ENCODE results near the gene TTF1. TPM values are rescaled to one million over a fixed set of nuclear protein-coding genes. Genes with fewer than 3 reads are reported as not detected.
"Not testable (repeated sequence)": the region's sequence is repeated elsewhere in the genome, so short reads cannot be mapped to it uniquely, and the experiment has no call there.

The TTF1 gene
- total RNA-seq, 4 donors from 2014 or later = 14.5 to 19.7 (median 16.1) TPM

DNA sequence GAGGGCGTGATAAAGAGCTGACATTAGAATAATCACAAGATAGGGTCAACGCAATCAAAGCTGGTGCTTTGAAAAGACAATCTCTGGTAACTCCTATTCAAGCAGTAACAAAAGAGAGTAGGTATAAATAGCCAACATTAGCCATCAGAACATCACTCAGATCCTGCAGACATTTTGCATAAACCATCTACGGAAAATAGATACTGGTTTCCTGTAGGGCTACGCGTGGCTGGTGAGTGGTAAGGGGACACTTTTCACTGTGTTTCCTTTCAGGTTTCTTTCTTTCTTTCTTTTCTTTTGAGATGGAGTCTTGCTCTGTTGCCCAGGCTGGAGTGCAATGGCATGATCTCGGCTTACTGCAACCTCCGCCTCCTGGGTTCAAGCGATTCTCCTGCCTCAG, 22.3 kb downstream of the TTF1 start:
- Histone ChIP-seq H3K9me3 (no peaks in the 10 kb centered on the region), H3K27me3 (no peaks in the 10 kb centered on the region), H3K36me3 (peaks cover 0 to 100% of the 10 kb centered on the region in 2 donors), H3K4me1 (no peaks in the 10 kb centered on the region), H3K27ac (no peak overlapping the region), H3K4me3 (no peak overlapping the region)
- no peak for TF ChIP-seq POLR2A (IDR thresholded peaks at IDR 0.05)
- no peak for TF ChIP-seq POLR2AphosphoS5 (IDR thresholded peaks at IDR 0.05)
- TF ChIP-seq CTCF (IDR thresholded peaks at IDR 0.05) = no peak
- no peak for TF ChIP-seq EP300 (IDR thresholded peaks at IDR 0.05)
- no peak for ATAC-seq
- WGBS, 2 donors (ENCODE audit: low coverage in 1 of 2) = 87 to 93% methylated on average over 6 to 8 of the region's 8 CpGs

- peaks cover 0 to 100% of the 10 kb centered on the region in 2 donors for H3K36me3 ChIP-seq
- H3K27me3 ChIP-seq = no peaks in the 10 kb centered on the region
- TF ChIP-seq EP300 (IDR thresholded peaks at IDR 0.05) = no peak
- TF ChIP-seq POLR2AphosphoS5 (IDR thresholded peaks at IDR 0.05) = no peak
- TF ChIP-seq CTCF (IDR thresholded peaks at IDR 0.05) = no peak
- TF ChIP-seq POLR2A (IDR thresholded peaks at IDR 0.05) = no peak
- H3K9me3 ChIP-seq = no peaks in the 10 kb centered on the region
- no peak overlapping the region for H3K27ac ChIP-seq
- ATAC-seq = no peak
- WGBS, 2 donors (ENCODE audit: low coverage in 1 of 2) = 77 to 96% methylated on average over 10 of the region's 10 CpGs
- no peak overlapping the region for H3K4me3 ChIP-seq
- no peaks in the 10 kb centered on the region for H3K4me1 ChIP-seq
Measured at GRCh38 chr9:132383462-132383883, 23.2 kb downstream of the TTF1 start.

GRCh38 chr9:132381966-132382541, 24.6 kb downstream of the TTF1 start:
- TF ChIP-seq POLR2AphosphoS5 (IDR thresholded peaks at IDR 0.05) (no peak), EP300 (IDR thresholded peaks at IDR 0.05) (no peak), CTCF (IDR thresholded peaks at IDR 0.05) (no peak), POLR2A (IDR thresholded peaks at IDR 0.05) (no peak)
- H3K27me3 ChIP-seq = no peaks in the 10 kb centered on the region
- H3K4me3 ChIP-seq = no peak overlapping the region
- 86 to 93% methylated on average over 3 to 7 of the region's 9 CpGs for WGBS, 2 donors (ENCODE audit: low coverage in 1 of 2)
- H3K9me3 ChIP-seq = no peaks in the 10 kb centered on the region
- ATAC-seq = no peak
- H3K36me3 ChIP-seq = peaks cover 0 to 100% of the 10 kb centered on the region in 2 donors
- no peaks in the 10 kb centered on the region for H3K4me1 ChIP-seq
- H3K27ac ChIP-seq = no peak overlapping the region

- H3K36me3 ChIP-seq = peaks cover 0 to 87% of the 10 kb centered on the region in 2 donors
- not testable (repeated sequence) for H3K4me1 ChIP-seq, H3K4me3 ChIP-seq, H3K9me3 ChIP-seq, ATAC-seq, H3K27me3 ChIP-seq, H3K27ac ChIP-seq
- 95 to 100% methylated on average over 3 of the region's 3 CpGs for WGBS, 2 donors (ENCODE audit: low coverage in 1 of 2)
Measured at GRCh38 chr9:132378416-132378815, 28.2 kb downstream of the TTF1 start.

DNA sequence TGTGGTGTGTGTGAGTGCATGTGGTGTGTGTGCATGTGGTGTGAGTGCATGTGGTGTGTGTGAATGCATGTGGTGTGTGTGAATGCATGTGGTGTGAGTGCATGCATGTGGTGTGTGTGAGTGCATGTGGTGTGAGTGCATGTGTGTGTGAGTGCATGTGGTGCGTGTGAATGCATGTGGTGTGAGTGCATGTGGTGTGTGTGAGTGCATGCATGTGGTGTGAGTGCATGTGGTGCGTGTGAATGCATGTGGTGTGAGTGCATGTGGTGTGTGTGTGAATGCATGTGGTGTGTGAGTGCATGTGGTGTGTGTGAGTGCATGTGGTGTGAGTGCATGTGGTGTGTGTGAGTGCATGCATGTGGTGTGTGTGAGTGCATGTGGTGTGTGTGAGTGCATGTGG, 28.9 kb downstream of the TTF1 start:
- WGBS, 2 donors (ENCODE audit: low coverage in 1 of 2) = 73 to 100% methylated on average over 1 to 2 of the region's 2 CpGs
- not testable (repeated sequence) for H3K27ac ChIP-seq, H3K27me3 ChIP-seq, H3K9me3 ChIP-seq, H3K4me3 ChIP-seq, H3K4me1 ChIP-seq, ATAC-seq
- peaks cover 0 to 81% of the 10 kb centered on the region in 2 donors for H3K36me3 ChIP-seq

DNA sequence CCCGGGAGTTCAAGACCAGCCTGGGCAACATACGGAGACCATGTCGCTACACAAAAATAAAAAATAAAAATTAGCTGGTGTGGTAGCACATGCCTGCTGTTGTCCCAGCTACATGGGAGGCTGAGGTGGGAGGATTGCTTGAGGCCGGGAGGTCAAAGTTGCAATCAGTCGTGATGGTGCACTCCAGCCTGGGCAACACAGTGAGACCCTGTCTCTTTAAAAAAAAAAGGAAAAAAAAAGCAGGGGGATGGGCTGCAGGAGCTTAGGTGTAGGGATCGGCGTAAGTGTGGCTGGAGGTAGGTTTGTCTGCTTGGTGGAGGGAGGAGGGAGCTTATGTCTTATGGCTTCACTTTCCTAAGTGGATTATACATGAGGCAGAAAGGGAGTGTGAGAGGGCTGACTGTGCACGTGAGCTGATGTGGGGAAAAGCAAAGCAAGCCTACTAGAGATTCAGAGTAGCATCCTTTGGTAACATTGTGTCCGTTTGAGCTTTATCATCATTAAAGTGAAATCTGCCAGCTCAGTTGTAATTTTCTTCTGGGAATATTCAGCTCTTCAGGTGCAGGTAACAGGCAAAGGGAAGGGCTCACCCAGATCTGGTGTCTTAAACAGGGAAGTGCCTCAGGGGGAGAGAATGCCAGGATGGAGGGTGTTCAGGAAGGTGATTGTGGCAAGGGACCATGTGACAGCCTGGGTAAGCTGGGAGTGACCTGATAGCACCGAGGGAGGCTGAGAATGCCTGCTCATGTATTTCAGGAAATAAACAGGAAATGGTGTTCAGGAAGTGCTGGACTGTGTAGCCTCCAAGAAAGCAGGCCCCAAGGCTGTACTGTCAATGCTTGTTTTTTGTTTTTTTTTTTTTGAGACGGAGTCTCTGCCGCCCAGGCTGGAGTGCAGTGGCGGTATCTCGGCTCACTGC, 34.2 kb downstream of the TTF1 start:
- H3K4me3 ChIP-seq = no peak overlapping the region
- WGBS, 2 donors (ENCODE audit: low coverage in 1 of 2) = 71 to 72% methylated on average over 7 to 12 of the region's 14 CpGs
- H3K9me3 ChIP-seq = no peaks in the 10 kb centered on the region
- peak overlapping the region in 3 of 4 donors; percentile 48 to 69 (median 51) for H3K27ac ChIP-seq
- ATAC-seq = peak; percentile 93
- H3K4me1 ChIP-seq = no peaks in the 10 kb centered on the region
- H3K36me3 ChIP-seq = peaks cover 0 to 28% of the 10 kb centered on the region in 2 donors
- TF ChIP-seq EP300 (IDR thresholded peaks at IDR 0.05) = no peak
- H3K27me3 ChIP-seq = no peaks in the 10 kb centered on the region

All from gastroesophageal sphincter (tissue), 4 donors.